ENCODE data around the gene RIPPLY3.
A peak's percentile ranks its signal among the peaks of the same experiment; 100 is the strongest.
"Not testable (repeated sequence)": the region's sequence is repeated elsewhere in the genome, so short reads cannot be mapped to it uniquely, and the experiment has no call there.

RIPPLY3 gene

DNA sequence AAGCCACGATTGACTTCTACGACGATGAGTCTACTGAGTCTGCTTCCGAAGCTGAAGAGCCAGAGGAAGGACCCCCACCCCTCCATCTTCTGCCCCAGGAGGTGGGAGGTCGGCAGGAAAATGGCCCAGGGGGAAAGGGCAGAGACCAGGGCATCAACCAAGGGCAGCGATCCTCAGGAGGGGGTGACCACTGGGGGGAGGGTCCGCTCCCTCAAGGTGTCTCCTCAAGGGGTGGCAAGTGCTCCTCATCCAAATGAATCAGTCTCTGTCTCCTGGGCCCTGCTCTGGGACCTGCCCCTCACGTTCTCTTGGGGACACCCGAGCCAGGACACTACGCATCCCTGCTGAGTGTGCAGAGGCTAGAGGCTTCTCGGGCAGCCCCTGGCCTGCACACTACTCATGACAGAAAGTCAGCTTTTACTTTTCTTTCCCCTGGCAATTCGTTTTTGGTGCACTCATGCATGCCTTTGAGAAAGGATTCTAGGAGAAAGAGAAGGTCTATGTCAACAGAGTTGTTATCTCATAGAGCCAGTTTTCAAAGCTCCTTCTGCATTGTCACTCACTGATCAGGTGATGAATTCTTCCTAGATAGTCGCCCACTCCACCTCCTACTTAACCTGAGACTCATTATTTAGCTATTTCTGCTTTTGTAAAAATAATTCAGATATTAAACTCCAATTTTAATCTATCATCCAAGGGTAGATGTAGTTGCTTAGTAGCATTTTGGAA lies 11.6 kb downstream of the RIPPLY3 start:
- DNase-seq, result no peak

DNA sequence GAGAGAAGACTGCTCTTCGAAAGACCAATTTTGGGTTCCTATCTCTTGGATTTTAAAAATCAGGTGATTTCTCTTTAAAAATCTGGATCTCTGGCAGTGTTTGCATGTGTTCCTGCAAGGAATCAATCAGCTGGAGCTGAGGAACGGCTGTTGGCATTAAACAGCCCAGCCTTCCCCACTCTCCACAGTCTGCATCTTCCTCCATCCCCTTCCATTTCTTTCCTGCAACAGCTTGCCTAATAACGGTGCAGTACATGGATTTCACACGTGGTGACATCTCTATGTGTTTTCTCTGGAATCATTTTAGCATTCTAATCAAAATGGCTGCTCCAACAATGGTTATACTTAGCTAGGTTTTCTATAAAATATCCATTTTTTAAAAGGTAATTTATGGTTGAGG lies 20.0 kb downstream of the RIPPLY3 start:
- DNase-seq, result no peak

DNA sequence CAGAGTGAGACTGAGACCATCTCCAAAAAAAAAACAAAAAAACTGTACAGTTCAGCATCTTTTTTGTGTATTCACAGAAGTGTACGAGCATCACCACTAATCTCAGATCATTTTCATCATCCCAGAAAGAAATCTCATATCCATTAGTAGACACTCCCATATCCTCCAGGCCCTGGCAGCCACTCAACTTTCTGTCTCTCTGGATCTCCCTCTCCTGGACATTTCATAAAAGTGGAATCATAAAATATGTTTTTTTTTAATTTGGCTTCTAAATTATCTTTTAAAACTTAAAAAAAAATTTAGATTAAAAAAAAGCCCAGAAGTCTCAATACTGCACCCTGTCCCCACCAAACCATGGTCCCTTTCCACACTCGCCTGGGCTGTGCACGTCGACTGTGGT lies 22.1 kb downstream of the RIPPLY3 start:
- DNase-seq, result no peak

DNA sequence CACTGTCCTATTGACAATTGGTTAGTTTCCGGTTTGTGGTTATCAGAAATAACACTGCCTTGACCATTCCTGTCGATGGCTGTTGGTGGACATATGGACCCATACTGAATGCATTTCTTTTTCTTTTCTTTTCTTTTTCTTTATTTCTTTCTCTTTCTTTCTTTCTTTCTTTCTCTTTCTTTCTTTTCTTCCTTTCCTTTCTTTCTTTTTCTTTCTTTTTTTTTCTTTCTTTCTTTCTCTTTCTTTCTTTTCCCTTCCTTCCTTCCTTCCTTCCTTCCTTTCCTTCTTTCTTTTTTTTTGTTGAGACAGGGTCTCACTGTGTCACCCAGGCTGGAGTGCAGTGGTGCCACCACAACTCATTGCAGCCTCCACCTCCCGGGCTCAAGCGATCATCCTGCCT lies 24.4 kb downstream of the RIPPLY3 start:
- DNase-seq, result no peak

DNA sequence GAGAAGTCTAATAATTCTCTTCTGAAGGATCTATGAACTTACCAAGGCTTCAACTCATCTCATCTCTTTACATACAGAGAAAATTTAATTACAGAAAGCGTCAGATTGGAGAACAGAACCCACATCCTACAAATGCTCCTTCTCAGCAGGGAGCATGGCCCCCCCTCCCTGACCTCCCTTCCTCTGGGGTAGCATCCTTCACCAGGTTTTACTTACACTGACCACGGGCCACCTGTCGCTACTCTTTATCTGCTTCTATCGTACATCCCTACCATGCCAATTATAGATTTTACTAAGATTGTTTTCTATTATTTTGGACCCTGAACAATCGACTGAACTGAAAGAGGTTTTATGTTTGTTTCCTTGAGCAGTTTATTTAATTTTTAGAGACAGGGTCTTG lies 25.8 kb downstream of the RIPPLY3 start:
- DNase-seq, result no peak

DNA sequence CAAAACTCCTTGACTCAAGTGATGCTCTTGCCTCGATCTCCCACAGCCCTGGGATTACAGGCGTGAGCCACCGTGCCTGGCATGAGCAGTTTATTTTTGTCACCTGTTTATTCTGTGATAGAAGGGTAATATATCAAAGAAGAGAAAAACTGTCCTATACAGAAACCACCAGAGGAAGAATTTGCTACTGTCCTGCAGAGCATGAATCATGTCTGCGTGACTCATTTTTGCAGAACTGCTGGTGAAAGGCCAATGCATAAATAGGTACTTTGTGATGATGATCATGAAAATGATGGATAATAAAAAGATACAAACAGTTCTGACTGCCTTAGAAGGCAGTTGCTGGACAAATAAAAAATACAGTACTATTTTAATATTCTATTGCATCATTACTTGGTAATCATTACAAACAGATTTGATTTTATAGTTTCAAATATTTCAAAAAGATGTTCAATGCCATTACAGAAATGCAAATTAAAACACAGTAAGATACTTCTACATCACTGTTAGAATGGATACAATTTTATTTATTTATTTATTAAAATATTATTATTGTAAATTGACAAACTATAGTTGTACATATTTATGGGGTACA lies 26.5 kb downstream of the RIPPLY3 start:
- peak in 1 of 14 donors; percentile 1 for DNase-seq

DNA sequence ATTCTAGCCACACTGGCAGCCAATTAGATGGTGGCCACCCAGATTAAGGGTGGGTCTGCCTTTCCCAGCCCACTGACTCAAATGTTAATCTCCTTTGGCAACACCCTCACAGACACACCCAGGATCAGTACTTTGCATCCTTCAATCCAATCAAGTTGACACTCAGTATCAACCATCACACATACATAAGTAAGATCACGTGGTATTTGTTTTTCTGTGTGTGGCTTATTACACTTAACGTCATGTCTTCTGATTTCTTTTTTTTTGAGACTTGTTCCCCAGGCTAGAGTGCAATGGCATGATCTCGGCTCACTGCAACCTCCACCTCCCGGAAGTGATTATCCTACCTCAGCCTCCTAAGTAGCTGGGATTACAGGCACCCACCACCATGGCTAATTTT lies 27.9 kb downstream of the RIPPLY3 start:
- DNase-seq, result not testable (repeated sequence)

DNA sequence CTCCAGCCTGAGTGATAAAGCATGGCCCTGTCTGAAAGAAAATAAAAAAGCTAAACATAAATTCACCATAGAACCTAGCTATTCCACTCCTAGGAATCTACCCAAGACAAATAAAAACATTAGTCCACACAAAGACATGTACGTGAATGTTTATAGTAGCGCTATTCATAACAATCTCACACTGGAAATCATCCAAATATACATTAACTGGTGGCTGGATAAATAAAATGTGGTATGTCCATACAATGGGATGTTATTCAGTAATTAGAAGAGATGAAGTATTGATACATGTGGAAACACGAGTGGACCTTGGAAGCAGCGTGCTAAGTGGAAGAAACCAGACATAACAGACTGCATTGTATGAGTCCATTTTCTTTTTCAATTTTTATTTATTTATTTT lies 29.7 kb downstream of the RIPPLY3 start:
- no peak for DNase-seq

DNA sequence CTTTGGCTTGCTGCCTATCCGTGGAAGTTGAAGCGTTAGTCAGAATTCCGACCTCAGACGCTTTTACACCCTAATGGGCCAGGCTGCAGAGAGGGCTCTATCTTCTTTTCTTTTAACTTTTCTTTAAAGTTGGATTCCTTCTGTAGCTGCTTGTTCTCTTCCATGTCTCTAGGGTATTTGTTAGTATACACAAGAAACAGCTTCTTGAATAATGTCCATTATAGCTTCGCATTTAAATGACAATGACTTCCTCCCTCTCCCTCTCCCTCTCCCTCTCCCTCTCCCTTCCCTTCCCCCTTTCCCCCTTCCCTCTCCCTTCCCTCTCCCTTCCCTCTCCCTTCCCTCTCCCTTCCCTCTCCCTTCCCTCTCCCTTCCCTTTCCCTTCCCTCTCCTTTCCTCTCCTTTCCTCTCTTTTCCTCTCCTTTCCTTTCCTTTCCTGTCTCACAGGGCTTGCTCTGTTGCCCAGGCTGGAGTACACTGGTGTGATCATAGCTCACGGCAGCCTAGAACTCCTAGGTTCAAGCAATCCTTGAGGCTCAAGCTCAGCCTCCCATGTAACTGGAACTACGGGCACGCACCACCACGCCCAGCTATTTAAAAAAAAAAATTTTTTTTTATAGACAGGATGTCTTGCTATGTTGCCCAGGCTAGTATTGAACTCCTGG lies 33.0 kb downstream of the RIPPLY3 start:
- DNase-seq, result no peak

DNA sequence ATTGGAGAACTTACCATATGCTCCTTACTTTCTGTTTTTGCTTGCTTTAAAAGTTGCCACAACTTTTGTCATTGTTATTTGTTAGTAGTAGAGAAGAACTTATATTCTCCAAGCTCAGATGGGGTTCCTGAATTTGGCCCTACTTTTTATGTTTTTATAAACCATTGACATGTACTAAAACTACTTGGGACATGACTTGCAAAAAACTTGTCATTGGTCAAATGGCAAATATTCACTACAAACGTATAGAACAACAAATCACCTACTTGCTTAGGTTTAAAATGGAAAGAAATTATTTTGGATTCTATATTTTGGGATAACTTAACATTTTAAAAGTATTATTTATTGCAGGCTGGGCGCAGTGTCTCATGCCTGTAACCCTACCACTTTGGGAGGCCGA lies 33.7 kb downstream of the RIPPLY3 start:
- DNase-seq, result no peak

DNA sequence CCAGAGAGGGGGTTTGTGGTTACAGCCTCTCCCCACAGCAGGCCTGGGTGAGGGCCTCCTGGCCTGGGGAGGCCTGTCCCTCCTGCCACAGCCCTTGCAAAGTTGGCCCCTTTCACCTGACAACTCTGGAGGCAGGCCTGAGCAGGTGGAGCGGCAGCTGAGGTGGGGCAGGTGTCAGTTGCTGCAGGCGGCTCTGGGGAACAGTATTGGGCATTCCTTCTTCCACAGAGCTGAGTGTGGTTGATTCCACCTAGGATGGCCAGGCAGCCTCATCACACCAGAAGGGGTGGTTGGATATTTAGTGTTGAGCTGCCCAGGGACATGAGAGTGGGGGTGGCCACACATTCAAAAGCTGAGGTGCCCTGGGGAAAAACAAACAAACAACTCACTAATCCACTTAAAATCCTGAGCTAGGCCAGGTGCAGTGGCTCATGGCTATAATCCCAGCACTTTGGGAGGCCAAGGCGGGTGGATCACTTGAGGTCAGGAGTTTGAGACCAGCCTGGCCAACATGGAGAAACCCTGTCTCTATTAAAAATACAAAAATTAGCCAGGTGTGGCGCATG lies 35.3 kb downstream of the RIPPLY3 start:
- DNase-seq, result no peak

DNA sequence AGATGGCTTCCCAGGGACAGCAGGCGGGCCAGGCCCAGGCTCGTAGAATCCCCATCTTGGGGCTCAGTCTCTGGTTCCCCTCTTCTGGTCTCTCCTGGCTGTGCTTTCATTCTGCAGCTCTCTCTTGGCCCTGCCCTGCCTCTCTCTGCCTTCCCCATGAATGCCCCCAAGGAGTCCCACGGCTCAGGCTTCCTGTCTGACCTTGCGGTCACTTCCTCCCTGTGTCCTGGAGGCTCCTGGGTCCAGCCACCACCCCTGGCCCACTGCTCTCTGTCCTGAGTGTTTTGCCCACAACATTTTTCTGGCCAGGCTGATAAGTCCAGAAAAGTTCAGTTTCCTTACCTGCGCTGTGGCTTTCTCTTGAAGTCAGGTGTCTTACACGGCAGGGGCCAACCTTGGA lies 37.3 kb downstream of the RIPPLY3 start:
- DNase-seq, result no peak

DNA sequence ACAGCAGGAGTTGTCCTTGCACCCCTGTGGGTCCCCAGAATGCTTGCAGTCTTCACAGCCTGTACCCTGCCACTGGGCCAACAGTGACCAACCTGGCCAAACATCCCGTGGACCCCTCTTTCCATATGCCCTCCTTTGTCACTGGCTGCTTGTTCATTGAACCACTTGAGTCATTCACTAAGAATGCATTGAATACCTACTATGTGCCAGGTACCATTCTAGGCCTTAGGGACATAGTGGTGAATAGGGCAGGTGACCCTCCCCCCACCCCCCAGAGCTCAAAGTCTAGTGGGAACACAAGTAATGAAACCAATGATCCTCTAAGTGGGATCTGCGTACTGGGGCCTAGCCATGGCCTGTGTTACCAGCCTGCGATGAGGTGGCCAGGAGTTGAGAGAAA lies 38.1 kb downstream of the RIPPLY3 start:
- no peak for DNase-seq

DNA sequence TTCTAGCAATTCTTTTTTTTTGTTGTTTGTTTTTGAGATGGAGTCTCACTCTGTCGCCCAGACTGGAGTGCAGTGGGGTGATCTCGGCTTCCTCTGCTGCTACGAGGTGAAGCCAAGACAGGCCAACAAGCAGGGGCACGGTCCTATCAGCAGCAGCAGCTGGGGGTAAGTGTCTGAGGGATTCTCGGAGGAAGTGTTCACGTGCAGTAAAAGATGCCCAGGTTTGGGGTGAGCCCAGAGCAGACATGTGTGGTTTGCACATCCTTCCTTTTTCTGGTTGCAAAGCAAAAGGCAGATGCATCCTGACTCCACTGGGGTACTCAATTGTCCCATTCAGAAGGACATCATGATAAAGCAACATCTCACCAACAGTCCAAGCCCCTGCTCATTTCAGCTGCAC lies 38.6 kb downstream of the RIPPLY3 start:
- DNase-seq, result no peak

DNA sequence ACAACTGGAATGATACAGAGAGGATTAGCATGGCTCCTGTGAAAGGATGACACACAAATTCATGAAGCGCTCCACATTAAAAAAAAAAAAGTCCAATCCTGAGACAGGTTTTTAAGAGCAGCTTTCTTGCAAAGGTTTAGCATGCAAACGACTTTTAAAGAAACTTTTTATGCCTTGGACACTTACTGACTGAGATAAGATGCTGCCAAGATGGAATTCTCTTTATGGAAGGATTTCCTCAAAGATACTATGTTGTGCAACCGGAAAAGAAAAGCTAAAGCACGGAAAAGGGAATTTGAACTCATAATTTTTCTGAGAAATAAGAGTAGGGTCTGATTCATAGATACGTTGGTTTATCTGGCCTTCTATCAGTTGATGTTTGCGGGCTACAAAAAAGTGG lies 39.1 kb downstream of the RIPPLY3 start:
- DNase-seq, result no peak

DNA sequence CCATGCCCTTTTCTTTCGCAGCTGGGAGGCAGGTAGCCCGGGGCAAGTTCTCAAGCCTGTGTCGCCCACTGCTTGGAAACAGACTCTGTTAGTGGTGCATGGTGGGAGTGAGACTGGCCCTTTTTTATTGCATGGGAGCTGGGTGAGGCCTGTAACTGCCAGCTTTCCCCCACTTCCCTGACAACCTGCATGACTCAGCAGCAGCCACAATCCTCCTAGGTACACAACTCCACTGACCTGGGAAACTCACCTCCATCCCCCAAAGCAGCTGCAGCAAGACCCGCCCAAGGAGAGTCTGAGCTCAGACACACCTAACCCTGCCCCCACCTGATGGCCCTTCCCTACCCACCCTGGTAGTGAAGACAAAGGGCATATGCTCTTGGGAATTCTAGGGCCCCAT lies 40.6 kb downstream of the RIPPLY3 start:
- DNase-seq, result no peak

DNA sequence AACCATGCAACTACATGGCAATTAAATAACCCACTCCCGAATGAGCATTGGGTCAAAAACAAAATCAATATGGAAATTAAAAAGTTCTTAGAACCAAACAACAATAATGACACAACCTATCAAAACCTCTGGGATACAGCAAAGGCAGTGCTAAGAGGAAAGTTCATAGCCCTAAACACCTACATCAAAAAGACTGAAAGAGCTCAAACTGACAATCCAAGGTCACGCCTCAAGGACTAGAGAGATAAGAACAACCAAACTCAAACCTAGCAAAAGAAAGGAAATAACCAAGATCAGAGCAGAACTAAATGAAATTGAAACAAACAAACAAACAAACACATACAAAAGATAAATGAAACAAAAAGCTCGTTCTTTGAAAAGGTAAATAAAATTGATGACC lies 43.2 kb downstream of the RIPPLY3 start:
- DNase-seq, result not testable (repeated sequence)

DNA sequence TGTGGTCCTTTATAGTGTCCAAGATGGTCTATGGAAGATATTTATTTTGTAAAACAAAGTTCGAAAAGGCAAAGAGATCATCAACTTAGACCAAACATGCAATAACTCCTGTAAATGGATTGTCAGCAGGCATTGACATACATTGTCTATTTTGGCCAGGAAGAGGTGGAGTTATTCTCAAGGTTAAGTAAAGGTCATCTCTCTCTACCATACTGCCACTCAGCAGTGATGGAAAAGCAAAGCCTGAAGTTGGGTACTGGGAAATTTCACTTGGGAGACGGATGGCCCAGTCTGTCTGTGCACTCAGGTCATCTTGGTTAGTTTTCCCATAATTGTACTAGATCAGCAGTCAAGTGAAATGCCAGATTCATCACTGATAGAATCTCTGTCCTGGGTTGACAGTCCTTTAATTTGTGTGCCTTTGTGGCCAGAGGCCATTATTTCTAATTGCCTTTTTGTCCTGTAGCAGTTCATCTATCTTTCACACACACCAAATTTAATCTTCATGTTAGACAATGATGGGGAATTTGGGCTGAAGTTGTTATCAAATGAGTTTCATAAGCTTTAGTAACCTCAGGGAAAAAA lies 48.9 kb downstream of the RIPPLY3 start:
- no peak for DNase-seq

DNA sequence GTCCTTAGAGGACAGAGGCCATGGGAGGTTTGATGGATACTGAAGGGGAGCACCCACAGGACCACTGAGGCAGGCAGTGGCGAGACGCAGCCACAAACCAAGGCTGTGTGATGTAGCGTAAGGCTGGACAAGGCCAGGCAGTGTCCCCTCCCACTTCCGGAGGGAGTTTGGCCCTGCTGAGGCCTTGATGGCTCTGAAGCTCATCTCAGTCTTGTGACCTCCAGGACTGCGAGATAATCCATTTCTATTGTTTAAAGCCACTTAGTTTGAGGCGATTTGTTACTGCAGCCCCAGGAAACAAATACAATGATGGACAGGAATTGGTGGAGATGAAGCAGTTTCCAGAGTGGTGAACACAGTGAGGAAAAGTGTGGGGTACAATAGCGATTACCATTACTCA lies 51.1 kb downstream of the RIPPLY3 start:
- no peak for DNase-seq

DNA sequence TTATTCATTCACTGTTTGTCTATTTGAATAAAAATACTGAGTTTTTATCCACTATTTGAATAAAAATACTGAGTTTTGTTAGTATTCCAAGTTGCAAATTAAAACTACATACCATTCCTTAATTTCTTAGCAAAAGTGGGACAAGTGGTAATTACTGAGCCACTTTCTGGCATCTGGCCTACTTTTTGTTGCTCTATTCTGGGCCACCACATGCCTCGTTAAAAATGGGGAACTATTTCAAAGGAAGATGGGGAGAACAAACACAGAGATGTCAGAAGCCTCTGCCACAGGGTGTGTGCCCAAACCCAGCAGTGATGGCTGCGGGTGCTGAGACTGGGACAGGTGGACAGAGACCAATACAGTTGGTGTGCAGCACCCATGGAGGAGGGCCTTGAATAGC lies 51.8 kb downstream of the RIPPLY3 start:
- no peak for DNase-seq

DNA sequence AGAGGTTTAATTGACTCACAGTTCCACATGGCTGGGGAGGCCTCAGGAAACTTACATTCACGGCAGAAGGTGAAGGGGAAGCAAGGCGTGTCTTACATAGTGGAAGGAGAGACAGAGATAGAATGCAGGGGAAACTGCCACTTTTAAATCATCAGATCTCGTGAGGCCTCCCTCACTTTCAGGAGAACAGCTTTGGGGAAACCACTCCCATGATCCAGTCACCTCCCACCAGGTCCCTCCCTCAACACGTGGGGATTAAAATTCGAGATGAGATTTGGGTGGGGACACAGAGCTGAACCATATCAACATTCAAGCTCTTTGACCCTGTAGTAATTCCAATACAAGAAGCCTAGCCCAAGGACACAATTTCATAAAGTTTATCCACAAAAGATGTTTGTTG lies 52.7 kb downstream of the RIPPLY3 start:
- no peak for DNase-seq

DNA sequence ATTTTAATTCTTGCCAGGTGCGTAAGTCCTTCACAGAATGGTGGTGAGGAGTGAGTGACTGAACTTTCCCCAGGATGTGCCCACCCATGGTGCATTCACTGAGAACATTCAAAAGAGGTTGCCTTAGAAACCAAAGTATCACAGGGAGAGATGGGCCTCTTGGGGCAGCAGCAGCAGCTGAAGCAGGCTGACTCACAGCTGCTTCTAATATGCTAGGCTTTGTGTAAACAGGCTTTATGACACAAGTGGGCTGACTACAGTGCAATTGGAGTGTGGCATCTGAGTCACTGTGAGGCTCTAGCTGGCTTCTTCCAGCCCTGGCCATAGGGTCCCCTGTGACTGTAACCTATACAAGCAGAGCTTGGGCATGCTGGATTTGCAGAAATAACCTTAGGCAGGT lies 53.8 kb downstream of the RIPPLY3 start:
- peak in 4 of 14 donors; percentile 6 to 58 (median 32) for DNase-seq

DNA sequence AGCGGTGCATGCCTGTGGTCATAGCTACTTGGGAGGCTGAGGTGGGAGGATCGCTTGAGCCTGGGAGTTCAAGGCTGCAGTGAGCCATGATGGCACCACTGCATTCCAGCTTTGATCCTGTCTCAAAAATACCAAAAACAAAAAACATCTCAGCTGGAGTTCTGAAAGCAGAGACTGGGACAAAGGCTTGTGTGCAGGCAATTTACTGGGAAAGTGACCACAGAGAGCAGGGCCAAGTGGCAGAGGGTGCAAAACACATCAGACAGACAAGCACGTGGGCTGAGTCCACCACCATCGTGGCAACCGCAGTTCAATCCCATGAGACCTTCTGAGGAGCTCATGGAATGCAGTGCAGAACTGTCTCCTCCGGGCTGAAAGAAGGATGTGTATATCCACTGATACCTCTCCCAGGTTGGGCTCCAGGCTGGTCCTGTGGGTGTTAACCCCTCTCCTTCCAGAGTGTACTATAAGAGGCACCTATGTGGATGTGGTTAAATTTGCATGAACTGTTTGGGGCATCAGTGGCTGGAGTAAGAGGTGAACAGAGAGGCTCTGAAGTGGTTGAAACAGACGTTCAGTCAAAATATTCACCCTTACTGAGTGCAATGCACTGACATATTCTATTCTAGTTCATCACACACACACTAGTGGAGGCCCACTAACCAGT lies 55.6 kb downstream of the RIPPLY3 start:
- no peak for DNase-seq
